ENCODE measurements around the gene FAM72A.
"Not testable (repeated sequence)": the region's sequence is repeated elsewhere in the genome, so short reads cannot be mapped to it uniquely, and the experiment has no call there.

FAM72A gene

DNA sequence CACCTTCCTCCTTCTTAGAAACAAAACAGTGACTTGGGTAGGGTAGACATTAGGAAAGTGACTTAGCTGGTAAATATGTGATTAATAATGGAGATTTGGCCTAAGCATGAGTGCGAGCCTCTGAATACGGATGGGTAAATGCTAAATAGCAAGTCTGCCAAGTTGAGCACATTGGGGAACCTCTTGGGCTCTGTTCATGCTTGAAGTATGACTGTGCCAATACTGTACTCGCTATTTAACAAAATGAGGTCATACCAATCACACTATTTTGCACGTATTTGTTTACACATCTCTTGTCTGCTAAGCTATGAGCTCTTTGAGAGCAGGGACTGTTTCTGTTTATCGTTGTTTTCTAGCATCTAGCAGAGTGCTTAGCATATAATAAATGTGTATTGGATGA is 24.2 kb upstream of the FAM72A start:
- H3K4me3 ChIP-seq (ENCODE audit: low read length); H3K27me3 ChIP-seq (ENCODE audit: control insufficient read depth, insufficient read depth, low read length); H3K36me3 ChIP-seq (ENCODE audit: control insufficient read depth, insufficient read depth, low read length); H3K4me1 ChIP-seq (ENCODE audit: control insufficient read depth, insufficient read depth, low read length); H3K9ac ChIP-seq (ENCODE audit: low read length); H3K9me3 ChIP-seq (ENCODE audit: control insufficient read depth, low read length): not testable (repeated sequence)

DNA sequence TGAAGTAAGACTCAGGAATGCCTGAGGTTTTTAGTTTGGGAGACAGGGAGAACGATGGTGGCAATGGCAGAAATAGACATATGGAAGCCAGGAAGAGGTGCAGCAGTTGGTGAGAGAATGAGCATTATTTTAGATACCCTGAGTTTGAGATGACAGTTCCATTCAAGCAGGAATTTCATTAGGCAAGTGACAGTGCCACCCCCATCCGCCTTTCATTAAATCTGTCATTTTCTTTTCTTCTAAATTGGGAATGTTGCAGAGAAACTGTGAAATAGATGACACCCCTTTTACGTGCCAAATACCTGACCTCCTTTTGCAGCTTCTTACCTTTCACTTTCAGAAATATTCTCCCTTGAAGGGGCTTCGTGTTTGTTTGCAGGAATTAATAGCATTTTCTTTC is 22.7 kb upstream of the FAM72A start:
- H3K4me1 ChIP-seq (ENCODE audit: control insufficient read depth, insufficient read depth, low read length); H3K36me3 ChIP-seq (ENCODE audit: control insufficient read depth, insufficient read depth, low read length); H3K4me3 ChIP-seq (ENCODE audit: low read length); H3K9ac ChIP-seq (ENCODE audit: low read length); H3K9me3 ChIP-seq (ENCODE audit: control insufficient read depth, low read length); H3K27me3 ChIP-seq (ENCODE audit: control insufficient read depth, insufficient read depth, low read length): not testable (repeated sequence)

DNA sequence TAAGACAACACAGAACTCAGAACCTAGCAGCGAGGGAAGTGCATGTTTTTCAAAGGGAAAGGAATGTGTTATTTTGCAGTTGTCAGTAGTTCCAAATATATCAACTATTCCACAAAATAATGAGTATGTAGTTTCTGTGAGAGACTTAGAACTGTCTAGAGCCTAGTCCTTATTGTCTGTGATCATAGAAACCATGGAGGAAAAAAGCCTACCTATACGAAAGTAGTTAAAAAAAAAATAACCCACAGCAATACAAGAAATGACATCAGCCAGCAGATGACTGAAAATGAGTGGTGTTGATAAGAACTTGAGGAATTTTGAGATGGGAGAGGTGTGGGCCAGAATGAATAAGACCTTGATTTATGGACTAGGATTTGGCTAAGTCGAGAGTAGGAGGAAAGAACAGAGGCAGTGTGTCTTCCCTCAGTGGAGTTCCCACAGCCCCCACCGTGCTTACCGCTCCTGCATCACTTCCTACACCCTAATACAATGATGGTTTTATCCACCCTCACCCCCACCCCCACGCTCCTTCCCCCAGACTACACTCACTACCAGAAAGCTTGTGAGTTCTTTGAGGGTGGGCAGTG is 21.6 kb upstream of the FAM72A start:
- H3K4me3 ChIP-seq (ENCODE audit: low read length); H3K27me3 ChIP-seq (ENCODE audit: control insufficient read depth, insufficient read depth, low read length); H3K9ac ChIP-seq (ENCODE audit: low read length); H3K4me1 ChIP-seq (ENCODE audit: control insufficient read depth, insufficient read depth, low read length); H3K36me3 ChIP-seq (ENCODE audit: control insufficient read depth, insufficient read depth, low read length); H3K9me3 ChIP-seq (ENCODE audit: control insufficient read depth, low read length): not testable (repeated sequence)

DNA sequence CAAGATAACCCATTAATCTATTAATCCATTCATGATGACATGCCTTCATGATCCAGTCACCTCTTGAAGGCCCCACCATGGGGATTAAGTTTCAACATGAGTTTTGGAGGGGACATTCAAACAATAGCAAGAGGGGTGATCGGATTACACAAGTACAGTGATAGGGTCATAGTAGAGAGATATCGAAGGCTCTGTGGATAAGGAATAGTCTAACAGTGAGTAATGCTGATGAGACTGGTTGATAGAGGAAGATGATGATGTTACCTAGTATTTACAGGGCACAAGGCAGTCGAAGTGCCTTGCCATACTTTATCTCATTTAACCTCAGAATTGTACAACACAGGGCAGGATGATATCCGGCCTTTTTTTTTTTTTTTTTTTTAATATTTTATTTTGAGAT is 18.9 kb upstream of the FAM72A start:
- not testable (repeated sequence) for H3K9me3 ChIP-seq (ENCODE audit: control insufficient read depth, low read length); H3K27me3 ChIP-seq (ENCODE audit: control insufficient read depth, insufficient read depth, low read length); H3K9ac ChIP-seq (ENCODE audit: low read length); H3K4me1 ChIP-seq (ENCODE audit: control insufficient read depth, insufficient read depth, low read length); H3K4me3 ChIP-seq (ENCODE audit: low read length); H3K36me3 ChIP-seq (ENCODE audit: control insufficient read depth, insufficient read depth, low read length)

DNA sequence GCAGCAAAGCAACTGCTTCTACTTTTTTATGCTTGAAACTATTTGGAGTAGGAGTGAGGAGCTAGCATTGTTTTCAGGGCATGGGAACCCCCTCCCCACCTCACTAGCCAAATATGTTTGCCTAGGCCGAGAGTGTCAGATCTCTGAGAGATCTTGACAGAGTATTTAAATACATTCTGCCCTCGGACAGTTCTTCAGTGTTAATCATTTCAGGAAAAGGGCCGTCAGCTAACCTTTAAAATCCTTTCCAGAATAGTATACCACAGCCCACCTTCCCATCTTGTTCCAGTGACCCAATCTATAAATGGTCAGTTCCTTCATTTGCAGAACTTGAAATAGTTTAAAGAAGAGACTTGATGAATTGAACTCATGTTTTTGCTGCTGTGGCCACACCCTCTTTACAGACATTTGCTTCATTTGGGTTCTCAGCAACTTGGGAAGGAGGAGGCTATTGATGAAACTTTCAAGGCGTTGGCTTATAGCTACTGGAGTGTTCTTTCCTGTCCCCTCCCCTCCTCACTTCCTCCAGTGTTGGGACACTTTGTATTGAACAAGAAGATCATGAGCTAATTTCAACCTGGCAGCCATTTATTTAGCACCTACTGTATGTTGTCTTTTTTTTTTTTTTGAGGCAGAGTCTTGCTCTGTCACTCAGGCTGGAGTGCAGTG is 17.8 kb upstream of the FAM72A start:
- H3K9me3 ChIP-seq (ENCODE audit: control insufficient read depth, low read length); H3K36me3 ChIP-seq (ENCODE audit: control insufficient read depth, insufficient read depth, low read length); H3K27me3 ChIP-seq (ENCODE audit: control insufficient read depth, insufficient read depth, low read length); H3K4me3 ChIP-seq (ENCODE audit: low read length); H3K4me1 ChIP-seq (ENCODE audit: control insufficient read depth, insufficient read depth, low read length); H3K9ac ChIP-seq (ENCODE audit: low read length): not testable (repeated sequence)

DNA sequence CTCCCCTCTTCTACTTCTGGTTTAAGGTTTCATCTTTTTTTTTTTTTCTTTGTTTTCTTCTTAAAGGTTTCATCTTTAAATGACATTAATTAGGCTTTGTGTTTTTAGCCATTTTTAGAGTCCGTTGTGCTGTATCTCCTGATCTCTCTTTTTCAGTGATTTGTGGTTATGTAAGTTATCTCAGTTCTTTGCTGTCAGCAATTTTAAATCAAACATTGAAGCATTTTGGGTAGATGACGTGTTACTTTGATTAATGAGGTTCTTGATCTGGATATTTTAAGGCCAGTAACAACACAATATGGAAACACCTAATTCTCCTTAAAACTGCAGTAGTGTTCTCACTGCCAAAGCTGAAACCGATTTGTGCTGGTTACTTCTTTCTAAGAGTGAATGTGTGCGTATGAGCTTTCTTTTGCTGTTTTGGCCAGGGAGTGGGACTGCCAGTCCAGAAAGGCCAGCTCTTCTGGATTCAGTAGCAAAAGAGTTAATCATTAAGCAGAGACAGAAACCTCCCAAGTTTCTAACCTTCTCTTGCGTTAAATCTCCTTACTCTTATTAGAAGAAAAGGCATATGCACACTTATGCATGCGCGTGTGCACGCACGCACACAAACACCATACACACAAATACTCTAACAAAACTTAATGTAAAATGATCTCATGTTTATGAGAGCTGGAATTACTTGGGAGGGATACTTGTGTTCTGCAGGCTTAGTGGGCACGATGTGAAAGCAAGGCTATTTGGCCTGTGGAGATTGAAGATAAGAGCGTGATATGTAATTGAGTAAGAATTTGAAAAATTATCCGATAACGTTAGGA is 17.1 kb upstream of the FAM72A start:
- not testable (repeated sequence) for H3K9ac ChIP-seq (ENCODE audit: low read length); H3K27me3 ChIP-seq (ENCODE audit: control insufficient read depth, insufficient read depth, low read length); H3K4me3 ChIP-seq (ENCODE audit: low read length); H3K9me3 ChIP-seq (ENCODE audit: control insufficient read depth, low read length); H3K4me1 ChIP-seq (ENCODE audit: control insufficient read depth, insufficient read depth, low read length); H3K36me3 ChIP-seq (ENCODE audit: control insufficient read depth, insufficient read depth, low read length)

DNA sequence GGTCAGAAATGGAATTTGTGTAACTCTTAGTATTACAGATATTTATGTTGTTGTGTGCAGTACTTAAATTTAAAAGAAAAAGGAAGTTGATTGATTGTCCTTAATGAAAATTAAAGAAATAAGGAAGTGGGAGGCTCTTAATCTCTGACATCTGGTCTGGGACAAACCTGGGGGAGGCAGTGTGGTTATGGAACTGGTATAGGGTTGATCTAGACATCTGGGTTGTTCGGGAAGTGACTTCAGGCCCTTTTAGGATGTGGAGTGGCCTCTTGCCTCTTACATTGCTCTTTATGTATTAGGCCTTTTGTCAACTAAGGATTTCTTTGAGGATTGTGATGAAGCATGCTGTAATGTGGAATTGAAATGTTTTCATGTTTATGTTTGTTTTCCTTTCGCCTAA is 16.1 kb upstream of the FAM72A start:
- H3K4me3 ChIP-seq (ENCODE audit: low read length); H3K9ac ChIP-seq (ENCODE audit: low read length); H3K9me3 ChIP-seq (ENCODE audit: control insufficient read depth, low read length); H3K27me3 ChIP-seq (ENCODE audit: control insufficient read depth, insufficient read depth, low read length); H3K4me1 ChIP-seq (ENCODE audit: control insufficient read depth, insufficient read depth, low read length); H3K36me3 ChIP-seq (ENCODE audit: control insufficient read depth, insufficient read depth, low read length): not testable (repeated sequence)

DNA sequence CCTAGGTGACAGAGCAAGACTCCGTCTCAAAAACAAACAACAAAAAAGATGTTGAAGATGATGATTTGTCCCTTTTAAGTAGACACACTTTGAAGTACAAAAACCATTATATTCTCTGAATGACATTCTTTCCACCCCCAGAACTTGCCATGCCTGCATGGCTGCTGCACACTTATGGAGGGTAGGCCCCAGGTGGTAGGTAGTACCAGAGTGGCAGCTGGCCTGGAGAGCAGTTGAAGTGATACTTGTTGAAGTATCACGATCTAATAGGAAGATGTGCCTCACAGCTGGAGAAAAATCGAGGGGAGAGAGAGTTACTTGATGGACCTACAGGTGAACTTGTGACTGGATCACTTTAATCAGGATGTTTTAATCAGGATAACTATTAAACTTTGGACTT is 15.6 kb upstream of the FAM72A start:
- H3K4me1 ChIP-seq (ENCODE audit: control insufficient read depth, insufficient read depth, low read length); H3K27me3 ChIP-seq (ENCODE audit: control insufficient read depth, insufficient read depth, low read length); H3K9me3 ChIP-seq (ENCODE audit: control insufficient read depth, low read length); H3K36me3 ChIP-seq (ENCODE audit: control insufficient read depth, insufficient read depth, low read length); H3K9ac ChIP-seq (ENCODE audit: low read length); H3K4me3 ChIP-seq (ENCODE audit: low read length): not testable (repeated sequence)

DNA sequence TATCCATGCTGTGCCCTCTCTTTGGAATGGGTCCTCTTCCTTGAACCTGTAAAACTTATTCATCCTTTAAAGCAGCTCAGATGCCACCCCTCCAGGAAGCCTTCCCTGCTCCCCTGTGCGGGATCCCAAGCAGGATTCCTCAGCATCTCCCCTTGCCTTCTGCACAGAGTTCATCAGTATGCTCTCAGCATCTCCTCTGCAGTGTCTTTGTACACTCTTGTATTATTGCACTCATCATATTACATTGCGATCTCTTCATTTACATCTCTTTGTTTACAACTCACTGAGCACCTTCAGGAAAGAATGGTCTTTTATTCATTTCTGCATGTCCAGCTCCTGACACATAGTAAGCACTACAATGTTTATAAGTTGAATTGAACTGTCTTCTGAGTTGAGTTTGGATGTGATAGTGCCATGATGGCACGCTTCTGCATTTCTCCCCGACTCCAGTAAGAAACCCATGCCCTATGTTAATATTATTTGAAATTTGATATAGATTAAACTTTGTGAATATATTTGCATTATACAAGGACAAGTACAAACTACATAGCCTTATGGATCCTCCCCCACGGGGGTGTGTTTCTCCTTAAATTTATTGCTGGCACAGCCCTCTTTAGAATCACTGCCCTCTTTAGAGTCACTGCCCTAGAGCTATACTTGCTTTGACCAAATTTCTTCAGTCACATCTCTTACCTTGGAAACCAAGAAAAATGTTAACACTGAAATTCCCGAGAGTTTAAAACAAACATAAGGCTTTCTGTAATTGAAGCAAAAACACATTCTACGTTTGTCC is 13.2 kb upstream of the FAM72A start:
- H3K9me3 ChIP-seq (ENCODE audit: control insufficient read depth, low read length); H3K27me3 ChIP-seq (ENCODE audit: control insufficient read depth, insufficient read depth, low read length); H3K9ac ChIP-seq (ENCODE audit: low read length); H3K4me3 ChIP-seq (ENCODE audit: low read length); H3K36me3 ChIP-seq (ENCODE audit: control insufficient read depth, insufficient read depth, low read length); H3K4me1 ChIP-seq (ENCODE audit: control insufficient read depth, insufficient read depth, low read length): not testable (repeated sequence)

DNA sequence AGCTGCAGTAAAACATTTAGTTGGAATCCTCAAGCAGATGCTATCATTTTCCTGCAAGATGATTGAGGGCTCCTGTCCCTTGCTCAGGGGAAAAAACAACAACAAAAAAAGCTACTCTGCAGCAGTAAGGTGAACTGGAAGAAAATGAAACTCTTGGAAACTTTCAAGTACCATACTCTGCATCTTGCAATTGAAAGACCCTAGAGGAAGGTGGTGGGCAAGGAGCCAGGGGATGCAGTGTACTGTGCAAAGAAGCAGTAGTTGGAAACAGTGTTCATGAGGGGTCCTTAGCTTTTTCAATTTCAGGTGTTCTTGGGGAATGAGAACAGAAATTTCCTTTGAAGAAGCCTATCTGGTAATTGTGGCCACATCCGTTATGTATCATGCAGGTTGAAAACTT is 8.2 kb upstream of the FAM72A start:
- H3K4me3 ChIP-seq (ENCODE audit: low read length); H3K4me1 ChIP-seq (ENCODE audit: control insufficient read depth, insufficient read depth, low read length); H3K36me3 ChIP-seq (ENCODE audit: control insufficient read depth, insufficient read depth, low read length); H3K27me3 ChIP-seq (ENCODE audit: control insufficient read depth, insufficient read depth, low read length); H3K9me3 ChIP-seq (ENCODE audit: control insufficient read depth, low read length); H3K9ac ChIP-seq (ENCODE audit: low read length): not testable (repeated sequence)

DNA sequence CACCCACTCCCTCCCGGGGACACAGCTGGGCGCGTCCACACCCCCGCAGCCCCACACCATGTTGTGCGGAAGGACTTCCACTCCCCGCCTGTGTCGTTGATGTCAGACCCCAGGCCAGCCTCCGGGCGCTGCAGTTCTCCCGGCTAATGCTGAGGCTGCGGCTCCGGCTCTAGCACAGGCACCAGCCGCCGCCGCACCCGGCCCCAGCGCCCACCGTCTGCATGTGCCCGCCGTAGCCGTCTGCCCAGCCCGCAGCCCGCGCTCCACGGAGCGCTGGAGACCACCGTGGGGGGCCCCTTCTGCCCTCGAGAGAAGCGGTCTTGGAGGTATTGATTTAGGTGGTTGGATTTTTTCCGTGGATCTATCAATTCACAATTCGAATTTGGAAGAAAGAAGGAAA is 2.9 kb upstream of the FAM72A start:
- H3K9me3 ChIP-seq (ENCODE audit: control insufficient read depth, low read length); H3K36me3 ChIP-seq (ENCODE audit: control insufficient read depth, insufficient read depth, low read length); H3K9ac ChIP-seq (ENCODE audit: low read length); H3K27me3 ChIP-seq (ENCODE audit: control insufficient read depth, insufficient read depth, low read length); H3K4me3 ChIP-seq (ENCODE audit: low read length); H3K4me1 ChIP-seq (ENCODE audit: control insufficient read depth, insufficient read depth, low read length): not testable (repeated sequence)

DNA sequence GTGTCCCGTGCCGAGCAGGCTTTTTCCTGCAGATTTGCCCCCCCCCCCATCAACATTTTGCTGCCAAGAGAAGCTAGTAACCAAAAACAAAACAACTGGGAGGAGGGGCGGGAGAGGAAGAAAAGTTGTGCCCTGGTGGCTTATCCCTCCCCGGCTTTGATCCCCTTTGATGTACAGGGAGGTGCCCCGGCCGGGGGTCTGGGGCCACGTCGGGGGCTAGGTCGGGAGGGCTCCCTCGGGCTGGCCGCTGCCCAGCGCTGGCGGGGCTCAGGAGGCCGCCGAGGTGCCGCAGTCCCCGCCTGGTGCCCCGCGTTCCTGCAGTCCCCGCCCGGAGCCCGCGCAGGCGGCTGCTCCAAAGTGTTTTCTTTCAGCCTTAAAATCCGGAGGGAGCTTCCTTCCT is 2.2 kb upstream of the FAM72A start:
- H3K9ac ChIP-seq (ENCODE audit: low read length); H3K36me3 ChIP-seq (ENCODE audit: control insufficient read depth, insufficient read depth, low read length); H3K4me1 ChIP-seq (ENCODE audit: control insufficient read depth, insufficient read depth, low read length); H3K4me3 ChIP-seq (ENCODE audit: low read length); H3K9me3 ChIP-seq (ENCODE audit: control insufficient read depth, low read length); H3K27me3 ChIP-seq (ENCODE audit: control insufficient read depth, insufficient read depth, low read length): not testable (repeated sequence)
